ENCODE measurements around the gene AGPAT4. TPM values are rescaled to one million over a fixed set of nuclear protein-coding genes. Genes with fewer than 3 reads are reported as not detected.

The AGPAT4 gene
- total RNA-seq, 2 donors from 2014 or later = 17.0 to 23.8 TPM

GRCh38 chr6:161272635-161273273 is 1.1 kb downstream of the AGPAT4 start:
- Histone ChIP-seq H3K9me3 (no peaks in the 10 kb centered on the region), H3K27me3 (replicated peaks; ENCODE audit: insufficient read depth) (no peaks in the 10 kb centered on the region), H3K4me1 (ENCODE audit: control insufficient read depth in 1 of 2, low read depth in 2 of 2) (peaks cover 4 to 8% of the 10 kb centered on the region in 2 donors), H3K4me3 (peak overlapping the region; percentile 77), H3K27ac (no peak overlapping the region), H3K36me3 (no peaks in the 10 kb centered on the region)
- TF ChIP-seq CTCF (IDR thresholded peaks at IDR 0.05) = no peak
- ATAC-seq (ENCODE audit: insufficient number of reproducible peaks, low FRiP score, low read depth) (no peak), DNase-seq (ENCODE audit: low spot score) (no peak)

GRCh38 chr6:161271343-161272030 is 2.4 kb downstream of the AGPAT4 start:
- Histone ChIP-seq H3K4me3 (no peak overlapping the region), H3K27ac (no peak overlapping the region), H3K36me3 (no peaks in the 10 kb centered on the region), H3K4me1 (ENCODE audit: control insufficient read depth in 1 of 2, low read depth in 2 of 2) (peaks cover 4 to 8% of the 10 kb centered on the region in 2 donors), H3K27me3 (replicated peaks; ENCODE audit: insufficient read depth) (no peaks in the 10 kb centered on the region), H3K9me3 (no peaks in the 10 kb centered on the region)
- no peak for ATAC-seq (ENCODE audit: insufficient number of reproducible peaks, low FRiP score, low read depth)
- DNase-seq (ENCODE audit: low spot score) = no peak
- no peak for TF ChIP-seq CTCF (IDR thresholded peaks at IDR 0.05)

GRCh38 chr6:161270116-161270515 is 3.7 kb downstream of the AGPAT4 start:
- no peak overlapping the region for H3K4me3 ChIP-seq

GRCh38 chr6:161269310-161269709 is 4.6 kb downstream of the AGPAT4 start:
- ATAC-seq (ENCODE audit: insufficient number of reproducible peaks, low FRiP score, low read depth) (no peak), DNase-seq (ENCODE audit: low spot score) (no peak)
- no peak overlapping the region for H3K27ac ChIP-seq
- no peak overlapping the region for H3K4me3 ChIP-seq
- H3K9me3 ChIP-seq = no peaks in the 10 kb centered on the region
- no peaks in the 10 kb centered on the region for H3K27me3 ChIP-seq (replicated peaks; ENCODE audit: insufficient read depth)
- TF ChIP-seq CTCF (IDR thresholded peaks at IDR 0.05) = no peak
- H3K36me3 ChIP-seq = no peaks in the 10 kb centered on the region
- H3K4me1 ChIP-seq (ENCODE audit: control insufficient read depth in 1 of 2, low read depth in 2 of 2) = peaks cover 4 to 8% of the 10 kb centered on the region in 2 donors

More at GRCh38 chr6:161270116-161270515, 3.7 kb downstream of the AGPAT4 start:
- TF ChIP-seq CTCF (IDR thresholded peaks at IDR 0.05) = no peak
- ATAC-seq (ENCODE audit: insufficient number of reproducible peaks, low FRiP score, low read depth) = no peak
- peaks cover 4 to 8% of the 10 kb centered on the region in 2 donors for H3K4me1 ChIP-seq (ENCODE audit: control insufficient read depth in 1 of 2, low read depth in 2 of 2)
- DNase-seq (ENCODE audit: low spot score) = no peak
- H3K27ac ChIP-seq = no peak overlapping the region
- no peaks in the 10 kb centered on the region for H3K27me3 ChIP-seq (replicated peaks; ENCODE audit: insufficient read depth)
- H3K36me3 ChIP-seq = no peaks in the 10 kb centered on the region
- H3K9me3 ChIP-seq = no peaks in the 10 kb centered on the region

GRCh38 chr6:161268531-161269210 is 5.2 kb downstream of the AGPAT4 start:
- no peak overlapping the region for H3K27ac ChIP-seq
- ATAC-seq (ENCODE audit: insufficient number of reproducible peaks, low FRiP score, low read depth) (no peak), DNase-seq (ENCODE audit: low spot score) (no peak)
- H3K4me3 ChIP-seq = no peak overlapping the region
- no peak for TF ChIP-seq CTCF (IDR thresholded peaks at IDR 0.05)
- no peaks in the 10 kb centered on the region for H3K27me3 ChIP-seq (replicated peaks; ENCODE audit: insufficient read depth)
- H3K9me3 ChIP-seq = no peaks in the 10 kb centered on the region
- peaks cover 4 to 8% of the 10 kb centered on the region in 2 donors for H3K4me1 ChIP-seq (ENCODE audit: control insufficient read depth in 1 of 2, low read depth in 2 of 2)
- H3K36me3 ChIP-seq = no peaks in the 10 kb centered on the region

Measured in thoracic aorta (tissue), 2 donors.